RCC 7860 (cell line): ENCODE measurements around the gene PIGK.
A peak's percentile ranks its signal among the peaks of the same experiment; 100 is the strongest.

Experiments
- DNase-seq: peaks from one replicate; pipeline ENCODE4 v3.0.0-alpha.2; 2015; ENCODE audit warnings: low spot score
- FAIRE-seq: peaks from 2 replicates; lab custom pipeline; 2012; peaks lifted over from hg19 to GRCh38; lab: Jason Lieb, UNC

PIGK gene

GRCh38 chr1:77044133-77044849, 174.9 kb downstream of the PIGK start:
- FAIRE-seq (no peak), DNase-seq (peak; percentile 45)

DNA sequence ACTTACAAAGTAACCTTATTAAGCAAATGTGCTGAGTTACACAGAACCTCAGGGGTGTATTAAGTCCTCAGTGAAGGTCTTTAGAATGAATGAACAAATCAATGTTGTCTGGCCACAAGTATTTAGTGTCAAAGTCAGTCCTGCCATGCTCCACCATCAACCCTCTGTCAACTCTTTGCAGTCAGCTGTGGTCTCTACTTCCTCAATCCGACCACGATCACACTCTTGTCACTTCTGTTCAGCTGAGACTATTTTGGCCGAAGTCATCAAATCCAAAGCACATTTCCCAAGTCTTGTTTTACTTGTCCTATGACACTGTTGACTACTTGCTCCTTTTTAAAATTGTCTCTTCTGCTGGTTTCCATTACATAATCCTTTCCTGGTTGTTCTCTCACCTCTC, 178.4 kb downstream of the PIGK start:
- DNase-seq (no peak), FAIRE-seq (no peak)

- DNase-seq (peak; percentile 94), FAIRE-seq (peak; percentile 94)
Measured at GRCh38 chr1:77039739-77040138, 179.5 kb downstream of the PIGK start.

DNA sequence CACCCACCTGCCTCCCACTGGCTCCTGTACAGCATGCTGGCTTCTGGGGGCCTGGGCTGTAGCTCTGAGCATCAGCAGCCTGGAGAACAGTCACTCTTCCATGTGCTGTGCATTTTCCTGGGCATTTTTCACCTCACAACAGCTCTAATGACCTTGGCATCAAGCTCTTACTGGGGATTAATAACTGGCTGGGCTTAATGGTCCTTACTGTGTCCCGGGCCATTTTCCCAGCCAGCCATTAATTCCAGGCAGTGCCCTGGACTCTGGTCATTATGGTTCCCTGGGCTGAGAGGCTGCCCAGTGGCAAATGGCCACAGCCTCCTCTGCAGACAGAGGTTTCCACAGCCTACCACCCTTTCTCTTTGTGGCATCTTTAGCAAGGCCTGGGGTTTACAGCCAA, 180.1 kb downstream of the PIGK start:
- FAIRE-seq (no peak), DNase-seq (no peak)
